ENCODE data around the gene VAPB.

- no peak for TF ChIP-seq CTCF (IDR thresholded peaks at IDR 0.05)
- TF ChIP-seq POLR2A (IDR thresholded peaks at IDR 0.05): no peak
Measured at GRCh38 chr20:58352468-58352867, 36.6 kb upstream of the VAPB start.

All from Peyer's patch (tissue), 4 donors.